Measurements from ENCODE around the gene LIFR.

Gene LIFR

DNA sequence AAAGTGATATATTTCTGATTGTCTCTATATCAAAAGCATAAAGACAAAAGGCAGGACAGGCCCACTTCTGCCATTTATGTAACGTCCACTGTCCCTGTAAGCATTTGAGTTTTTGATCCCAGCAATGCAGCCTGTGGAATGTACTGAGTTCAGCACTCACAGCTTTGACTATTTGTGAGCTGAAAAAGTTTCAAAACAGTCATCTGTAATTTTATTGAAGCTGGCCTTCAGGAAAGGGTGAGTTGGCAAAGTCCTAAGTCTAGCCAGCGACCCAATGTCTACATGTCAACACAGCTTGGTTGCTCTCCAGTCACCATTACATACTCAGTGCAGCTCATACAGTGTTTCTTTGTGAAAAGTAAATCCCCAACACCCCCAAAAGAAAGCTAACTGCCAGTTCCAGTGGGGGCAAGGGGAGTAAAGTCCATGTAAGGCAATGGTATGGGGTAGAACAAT, 9.7 kb downstream of the LIFR start:
- Histone ChIP-seq H3K4me3 (ENCODE audit: low read length) (no peak overlapping the region), H3K27ac (ENCODE audit: low read depth, low read length) (no peak overlapping the region), H3K9ac (ENCODE audit: low read depth, low read length) (no peak overlapping the region), H3K9me3 (ENCODE audit: insufficient read depth, low read depth, low read length) (no peaks in the 10 kb centered on the region), H3K36me3 (ENCODE audit: insufficient read depth, low read length) (no peaks in the 10 kb centered on the region), H3K4me1 (ENCODE audit: insufficient read depth, low read length) (0 out of 2 replicates have a peak, but pooled peaks cover 2% of the 10 kb centered on the region), H3K27me3 (ENCODE audit: insufficient read depth, low read length) (no peaks in the 10 kb centered on the region)
- WGBS, result 91% methylated on average over 2 of the region's 2 CpGs

- H3K9ac ChIP-seq (ENCODE audit: low read depth, low read length), result no peak overlapping the region
- H3K4me1 ChIP-seq (ENCODE audit: insufficient read depth, low read length), result 0 out of 2 replicates have a peak, but pooled peaks cover 2% of the 10 kb centered on the region
- no peaks in the 10 kb centered on the region for H3K36me3 ChIP-seq (ENCODE audit: insufficient read depth, low read length)
- no peak overlapping the region for H3K27ac ChIP-seq (ENCODE audit: low read depth, low read length)
- no peaks in the 10 kb centered on the region for H3K9me3 ChIP-seq (ENCODE audit: insufficient read depth, low read depth, low read length)
- no peaks in the 10 kb centered on the region for H3K27me3 ChIP-seq (ENCODE audit: insufficient read depth, low read length)
- WGBS, result 94% methylated on average over 4 of the region's 4 CpGs
- H3K4me3 ChIP-seq (ENCODE audit: low read length), result no peak overlapping the region
These were observed 12.6 kb downstream of the LIFR start for GRCh38 chr5:38543886-38544285.

- Histone ChIP-seq H3K27me3 (ENCODE audit: insufficient read depth, low read length) (no peaks in the 10 kb centered on the region), H3K4me3 (ENCODE audit: low read length) (no peak overlapping the region), H3K27ac (ENCODE audit: low read depth, low read length) (no peak overlapping the region), H3K4me1 (ENCODE audit: insufficient read depth, low read length) (no peaks in the 10 kb centered on the region; the same call in 1 of the 2 replicates), H3K9me3 (ENCODE audit: insufficient read depth, low read depth, low read length) (no peaks in the 10 kb centered on the region), H3K36me3 (ENCODE audit: insufficient read depth, low read length) (no peaks in the 10 kb centered on the region), H3K9ac (ENCODE audit: low read depth, low read length) (no peak overlapping the region)
- WGBS, result 94% methylated on average over 1 of the region's 2 CpGs
These were observed 13.4 kb downstream of the LIFR start for GRCh38 chr5:38543074-38543473.

DNA sequence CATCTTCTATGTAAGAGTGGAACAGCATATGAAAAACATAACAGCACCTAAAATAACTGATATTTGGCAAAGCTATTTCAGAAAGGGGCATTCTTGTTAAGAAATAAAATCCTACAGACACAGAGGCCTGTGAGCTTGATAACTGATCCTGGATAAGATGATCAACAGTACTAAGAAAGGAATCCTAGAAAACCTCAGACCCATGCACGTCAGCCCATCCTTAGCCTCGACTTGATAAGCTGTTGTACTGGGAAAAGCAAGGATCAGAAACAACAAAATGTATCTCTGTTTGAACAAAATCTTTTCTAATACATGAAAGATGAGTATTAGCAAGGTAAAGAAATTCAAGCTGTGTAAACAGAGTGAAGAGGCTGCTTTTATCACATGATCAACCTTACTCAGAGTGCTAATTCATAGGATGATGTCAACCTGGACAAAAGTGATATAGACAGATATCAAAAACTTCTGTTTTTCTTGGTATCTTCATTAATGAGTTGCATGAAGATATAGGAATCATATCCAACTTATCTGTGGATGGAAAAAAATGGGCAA, 15.2 kb downstream of the LIFR start:
- H3K4me3 ChIP-seq (ENCODE audit: low read length), result no peak overlapping the region
- H3K36me3 ChIP-seq (ENCODE audit: insufficient read depth, low read length), result no peaks in the 10 kb centered on the region
- no peak overlapping the region for H3K9ac ChIP-seq (ENCODE audit: low read depth, low read length)
- no peaks in the 10 kb centered on the region for H3K27me3 ChIP-seq (ENCODE audit: insufficient read depth, low read length)
- no peaks in the 10 kb centered on the region for H3K9me3 ChIP-seq (ENCODE audit: insufficient read depth, low read depth, low read length)
- peaks cover 7% of the 10 kb centered on the region; the same call in 1 of the 2 replicates for H3K4me1 ChIP-seq (ENCODE audit: insufficient read depth, low read length)
- WGBS, result 100% methylated on average over 2 of the region's 2 CpGs
- H3K27ac ChIP-seq (ENCODE audit: low read depth, low read length), result no peak overlapping the region

DNA sequence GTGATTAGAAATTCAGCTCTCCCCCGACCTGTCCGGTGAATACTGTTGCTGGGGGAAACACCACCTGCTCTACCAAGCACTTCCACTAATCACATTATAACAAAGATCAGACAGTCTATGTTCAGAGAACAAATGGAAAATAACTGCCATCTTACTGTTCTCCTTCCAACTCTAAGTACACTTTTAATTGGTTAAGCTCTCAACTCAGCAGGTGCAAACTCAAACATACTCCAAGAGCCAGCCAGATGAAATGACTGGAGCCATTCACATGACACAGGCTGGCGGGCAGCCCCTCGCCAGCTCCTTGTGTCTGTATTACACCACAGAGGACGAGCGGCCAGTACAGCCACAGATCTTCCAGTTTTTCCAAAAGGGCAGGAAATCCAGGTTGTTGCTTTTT, 16.1 kb downstream of the LIFR start:
- 94% methylated on average over 6 of the region's 6 CpGs for WGBS

DNA sequence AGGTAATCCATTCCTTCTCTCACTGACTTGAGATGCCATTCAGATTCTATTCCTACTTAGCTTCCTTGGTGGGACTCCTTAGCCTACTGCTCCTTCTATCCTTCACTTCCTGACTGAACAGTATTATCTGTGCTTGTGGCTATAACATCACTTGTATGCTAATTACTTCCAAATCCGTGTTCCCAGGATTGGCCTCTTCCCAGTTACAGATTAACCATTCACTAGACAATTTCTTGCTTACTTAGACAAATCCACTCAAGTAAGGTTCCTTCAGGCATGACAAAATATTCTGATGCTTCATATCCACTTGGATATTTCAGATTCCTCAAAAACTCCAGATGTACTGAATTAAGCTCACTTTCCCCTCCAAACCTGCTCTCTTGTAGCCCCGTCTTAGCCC, 18.3 kb downstream of the LIFR start:
- Histone ChIP-seq H3K4me3 (ENCODE audit: low read length) (no peak overlapping the region), H3K27me3 (ENCODE audit: insufficient read depth, low read length) (no peaks in the 10 kb centered on the region), H3K4me1 (ENCODE audit: insufficient read depth, low read length) (peaks cover 14% of the 10 kb centered on the region), H3K27ac (ENCODE audit: low read depth, low read length) (no peak overlapping the region), H3K9ac (ENCODE audit: low read depth, low read length) (no peak overlapping the region), H3K36me3 (ENCODE audit: insufficient read depth, low read length) (no peaks in the 10 kb centered on the region), H3K9me3 (ENCODE audit: insufficient read depth, low read depth, low read length) (no peaks in the 10 kb centered on the region)
- 81% methylated on average over 2 of the region's 2 CpGs for WGBS

More for the DNA sequence above, 16.1 kb downstream of the LIFR start:
- H3K27ac ChIP-seq (ENCODE audit: low read depth, low read length), result no peak overlapping the region
- H3K9ac ChIP-seq (ENCODE audit: low read depth, low read length), result no peak overlapping the region
- no peaks in the 10 kb centered on the region for H3K27me3 ChIP-seq (ENCODE audit: insufficient read depth, low read length)
- H3K36me3 ChIP-seq (ENCODE audit: insufficient read depth, low read length), result no peaks in the 10 kb centered on the region
- H3K9me3 ChIP-seq (ENCODE audit: insufficient read depth, low read depth, low read length), result no peaks in the 10 kb centered on the region
- H3K4me3 ChIP-seq (ENCODE audit: low read length), result no peak overlapping the region
- H3K4me1 ChIP-seq (ENCODE audit: insufficient read depth, low read length), result peaks cover 7% of the 10 kb centered on the region; the same call in 1 of the 2 replicates

- peaks cover 20% of the 10 kb centered on the region for H3K4me1 ChIP-seq (ENCODE audit: insufficient read depth, low read length)
- no peaks in the 10 kb centered on the region for H3K9me3 ChIP-seq (ENCODE audit: insufficient read depth, low read depth, low read length)
- H3K27ac ChIP-seq (ENCODE audit: low read depth, low read length), result no peak overlapping the region
- WGBS, result 97% methylated on average over 3 of the region's 4 CpGs
- no peaks in the 10 kb centered on the region for H3K27me3 ChIP-seq (ENCODE audit: insufficient read depth, low read length)
- H3K9ac ChIP-seq (ENCODE audit: low read depth, low read length), result no peak overlapping the region
- no peaks in the 10 kb centered on the region for H3K36me3 ChIP-seq (ENCODE audit: insufficient read depth, low read length)
- H3K4me3 ChIP-seq (ENCODE audit: low read length), result no peak overlapping the region
These were observed 18.9 kb downstream of the LIFR start for GRCh38 chr5:38537505-38537904.

- WGBS, result 95% methylated on average over 3 of the region's 3 CpGs
- Histone ChIP-seq H3K36me3 (ENCODE audit: insufficient read depth, low read length) (no peaks in the 10 kb centered on the region), H3K9me3 (ENCODE audit: insufficient read depth, low read depth, low read length) (no peaks in the 10 kb centered on the region), H3K27ac (ENCODE audit: low read depth, low read length) (no peak overlapping the region), H3K9ac (ENCODE audit: low read depth, low read length) (no peak overlapping the region), H3K27me3 (ENCODE audit: insufficient read depth, low read length) (no peaks in the 10 kb centered on the region), H3K4me1 (ENCODE audit: insufficient read depth, low read length) (peaks cover 26% of the 10 kb centered on the region), H3K4me3 (ENCODE audit: low read length) (no peak overlapping the region)
These were observed 19.5 kb downstream of the LIFR start for GRCh38 chr5:38536968-38537367.

DNA sequence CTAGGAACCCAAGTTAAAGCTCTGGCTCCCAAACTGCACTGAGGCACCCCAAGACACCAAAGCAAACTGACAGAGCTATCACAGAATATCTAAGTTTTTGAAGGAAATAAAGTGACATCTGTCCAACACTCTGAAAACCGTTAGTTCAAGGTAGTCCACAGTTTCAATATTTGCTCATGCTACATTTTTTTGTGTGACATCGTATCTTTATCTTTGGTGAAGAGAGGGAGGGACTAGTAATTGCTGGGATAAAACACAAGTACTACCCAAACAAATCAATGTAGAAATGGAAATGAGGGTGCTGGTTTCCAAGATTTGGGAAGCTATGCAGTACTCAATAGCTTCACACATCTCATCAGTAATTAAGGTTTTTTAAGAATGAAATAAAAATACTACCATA, 20.6 kb downstream of the LIFR start:
- 90% methylated on average over 2 of the region's 2 CpGs for WGBS
- Histone ChIP-seq H3K27me3 (ENCODE audit: insufficient read depth, low read length) (no peaks in the 10 kb centered on the region), H3K4me1 (ENCODE audit: insufficient read depth, low read length) (peaks cover 28% of the 10 kb centered on the region), H3K36me3 (ENCODE audit: insufficient read depth, low read length) (no peaks in the 10 kb centered on the region), H3K9ac (ENCODE audit: low read depth, low read length) (no peak overlapping the region), H3K4me3 (ENCODE audit: low read length) (no peak overlapping the region), H3K27ac (ENCODE audit: low read depth, low read length) (no peak overlapping the region), H3K9me3 (ENCODE audit: insufficient read depth, low read depth, low read length) (peaks cover 4% of the 10 kb centered on the region; the same call in 1 of the 2 replicates)

DNA sequence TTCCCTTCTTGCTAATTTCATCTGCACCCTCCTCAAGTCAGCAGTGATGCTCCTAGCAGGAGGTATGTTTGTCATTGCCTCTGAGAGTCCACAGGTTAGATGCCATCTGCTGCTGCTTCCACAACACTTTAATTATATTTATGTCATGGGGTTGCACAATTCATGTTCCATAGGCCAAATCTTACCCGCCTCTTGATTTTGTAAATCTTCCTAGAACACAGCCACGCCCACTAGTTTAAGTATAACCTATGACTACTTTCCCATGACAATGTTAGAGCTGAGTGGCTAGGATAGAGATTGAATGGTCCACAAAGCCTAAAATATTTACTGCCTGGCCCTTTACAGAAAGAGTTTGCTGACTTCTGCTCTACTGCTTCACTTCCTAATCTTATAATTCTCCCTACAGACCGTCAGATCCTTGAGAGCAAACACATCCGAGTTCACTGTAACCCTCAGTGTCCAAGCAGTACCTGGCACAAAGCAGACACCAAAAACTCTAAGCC, 21.1 kb downstream of the LIFR start:
- no peaks in the 10 kb centered on the region for H3K27me3 ChIP-seq (ENCODE audit: insufficient read depth, low read length)

GRCh38 chr5:38534156-38534453, 22.3 kb downstream of the LIFR start:
- H3K9me3 ChIP-seq (ENCODE audit: insufficient read depth, low read depth, low read length), result peaks cover 4% of the 10 kb centered on the region; the same call in 1 of the 2 replicates
- H3K9ac ChIP-seq (ENCODE audit: low read depth, low read length), result no peak overlapping the region
- no peak overlapping the region for H3K27ac ChIP-seq (ENCODE audit: low read depth, low read length)
- H3K27me3 ChIP-seq (ENCODE audit: insufficient read depth, low read length), result no peaks in the 10 kb centered on the region
- peaks cover 28% of the 10 kb centered on the region for H3K4me1 ChIP-seq (ENCODE audit: insufficient read depth, low read length)
- 96% methylated on average over 1 of the region's 1 CpG for WGBS
- no peak overlapping the region for H3K4me3 ChIP-seq (ENCODE audit: low read length)
- no peaks in the 10 kb centered on the region for H3K36me3 ChIP-seq (ENCODE audit: insufficient read depth, low read length)

More for the DNA sequence above, 21.1 kb downstream of the LIFR start:
- Histone ChIP-seq H3K9me3 (ENCODE audit: insufficient read depth, low read depth, low read length) (peaks cover 4% of the 10 kb centered on the region; the same call in 1 of the 2 replicates), H3K4me3 (ENCODE audit: low read length) (no peak overlapping the region), H3K36me3 (ENCODE audit: insufficient read depth, low read length) (no peaks in the 10 kb centered on the region), H3K9ac (ENCODE audit: low read depth, low read length) (no peak overlapping the region), H3K27ac (ENCODE audit: low read depth, low read length) (no peak overlapping the region), H3K4me1 (ENCODE audit: insufficient read depth, low read length) (peaks cover 28% of the 10 kb centered on the region)
- 89% methylated on average over 3 of the region's 4 CpGs for WGBS
